Osteocyte (in vitro differentiated cells): ENCODE measurements around the gene TMEM267. TPM values are rescaled to one million over a fixed set of nuclear protein-coding genes. Genes with fewer than 3 reads are reported as not detected.
A peak's percentile ranks its signal among the peaks of the same experiment; 100 is the strongest.

Experiments used
- DNase-seq: peaks from one replicate; pipeline ENCODE4 v3.0.0; 2021; ENCODE audit warnings: mixed read lengths; ENCODE audit not compliant: unreplicated experiment; ENCODE audit errors: extremely low spot score
- H3K27ac Mint-ChIP-seq: one replicate; pipeline ENCODE4 v1.8.0; 2021; ENCODE audit warnings: mild to moderate bottlenecking, mixed read lengths; ENCODE audit not compliant: unreplicated experiment
- H3K27me3 Mint-ChIP-seq: one replicate; pipeline ENCODE4 v1.8.0; 2021; ENCODE audit warnings: mixed read lengths; ENCODE audit not compliant: unreplicated experiment
- H3K36me3 Mint-ChIP-seq: one replicate; pipeline ENCODE4 v1.8.0; 2021; ENCODE audit warnings: mixed read lengths; ENCODE audit not compliant: unreplicated experiment
- H3K4me1 Mint-ChIP-seq: one replicate; pipeline ENCODE4 v1.8.0; 2021; ENCODE audit warnings: mixed read lengths; ENCODE audit not compliant: unreplicated experiment
- H3K4me3 Mint-ChIP-seq: one replicate; pipeline ENCODE4 v1.8.0; 2021; ENCODE audit warnings: mild to moderate bottlenecking, moderate library complexity, mixed read lengths; ENCODE audit not compliant: unreplicated experiment
- H3K9me3 Mint-ChIP-seq: one replicate; pipeline ENCODE4 v1.8.0; 2021; ENCODE audit warnings: mixed read lengths; ENCODE audit not compliant: unreplicated experiment
- total RNA-seq: library from RNA; stranded (reverse); gene quantifications from 2 replicates; pipeline ENCODE4 v1.2.1, GENCODE V29; 2021
- TF ChIP-seq, protein P1 (sequence below): fragments of 200-600 bp; sonication (generic); IDR thresholded peaks from 2 replicates; pipeline ENCODE4 v1.5.0; 2021; ENCODE audit warnings: antibody characterized with exemption, mild to moderate bottlenecking, moderate library complexity

The TMEM267 gene
- total RNA-seq, 1 donor from 2014 or later: 22.5 TPM

GRCh38 chr5:43497311-43498104 lies 13.8 kb upstream of the TMEM267 start:
- Mint-ChIP-seq H3K36me3 (no peaks in the 10 kb centered on the region), H3K27me3 (no peaks in the 10 kb centered on the region), H3K4me3 (no peak overlapping the region), H3K4me1 (no peaks in the 10 kb centered on the region), H3K9me3 (no peaks in the 10 kb centered on the region), H3K27ac (no peak overlapping the region)
- TF ChIP-seq, protein P1, sequence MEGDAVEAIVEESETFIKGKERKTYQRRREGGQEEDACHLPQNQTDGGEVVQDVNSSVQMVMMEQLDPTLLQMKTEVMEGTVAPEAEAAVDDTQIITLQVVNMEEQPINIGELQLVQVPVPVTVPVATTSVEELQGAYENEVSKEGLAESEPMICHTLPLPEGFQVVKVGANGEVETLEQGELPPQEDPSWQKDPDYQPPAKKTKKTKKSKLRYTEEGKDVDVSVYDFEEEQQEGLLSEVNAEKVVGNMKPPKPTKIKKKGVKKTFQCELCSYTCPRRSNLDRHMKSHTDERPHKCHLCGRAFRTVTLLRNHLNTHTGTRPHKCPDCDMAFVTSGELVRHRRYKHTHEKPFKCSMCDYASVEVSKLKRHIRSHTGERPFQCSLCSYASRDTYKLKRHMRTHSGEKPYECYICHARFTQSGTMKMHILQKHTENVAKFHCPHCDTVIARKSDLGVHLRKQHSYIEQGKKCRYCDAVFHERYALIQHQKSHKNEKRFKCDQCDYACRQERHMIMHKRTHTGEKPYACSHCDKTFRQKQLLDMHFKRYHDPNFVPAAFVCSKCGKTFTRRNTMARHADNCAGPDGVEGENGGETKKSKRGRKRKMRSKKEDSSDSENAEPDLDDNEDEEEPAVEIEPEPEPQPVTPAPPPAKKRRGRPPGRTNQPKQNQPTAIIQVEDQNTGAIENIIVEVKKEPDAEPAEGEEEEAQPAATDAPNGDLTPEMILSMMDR: no peak
- DNase-seq: no peak

GRCh38 chr5:43491326-43491725 lies 7.7 kb upstream of the TMEM267 start:
- TF ChIP-seq, protein P1: no peak
- Mint-ChIP-seq H3K27me3 (no peaks in the 10 kb centered on the region), H3K4me3 (no peak overlapping the region), H3K27ac (no peak overlapping the region), H3K36me3 (peaks cover 5% of the 10 kb centered on the region), H3K4me1 (no peaks in the 10 kb centered on the region), H3K9me3 (no peaks in the 10 kb centered on the region)
- DNase-seq: no peak

GRCh38 chr5:43486353-43486752 lies 2.7 kb upstream of the TMEM267 start:
- Mint-ChIP-seq H3K27ac (peak overlapping the region; percentile 17), H3K36me3 (peaks cover 6% of the 10 kb centered on the region), H3K9me3 (no peaks in the 10 kb centered on the region), H3K4me3 (no peak overlapping the region), H3K4me1 (peaks cover 19% of the 10 kb centered on the region), H3K27me3 (no peaks in the 10 kb centered on the region)
- DNase-seq: no peak
- TF ChIP-seq, protein P1: no peak

DNA sequence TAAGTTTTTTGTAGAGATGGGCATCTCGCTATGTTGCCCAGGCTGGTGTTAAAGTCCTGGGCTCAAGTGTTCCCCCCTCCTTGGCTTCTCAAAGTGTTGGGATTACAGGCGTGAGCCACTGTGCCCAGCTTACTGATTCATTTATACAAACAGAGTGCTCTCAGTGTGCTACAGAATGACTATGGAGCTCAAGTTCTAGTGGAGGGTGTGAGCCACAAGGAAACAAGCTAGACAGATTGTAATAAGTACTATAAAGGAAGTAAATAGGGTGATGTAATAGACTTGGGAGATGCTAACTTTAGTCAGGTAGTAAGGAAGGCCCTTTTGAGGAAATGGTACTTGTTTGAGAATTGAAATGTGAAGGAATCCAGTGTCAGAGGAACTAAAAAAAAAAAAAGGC lies 1.7 kb upstream of the TMEM267 start:
- Mint-ChIP-seq H3K27me3 (no peaks in the 10 kb centered on the region), H3K4me1 (peaks cover 20% of the 10 kb centered on the region), H3K27ac (no peak overlapping the region), H3K4me3 (no peak overlapping the region), H3K9me3 (no peaks in the 10 kb centered on the region), H3K36me3 (peaks cover 6% of the 10 kb centered on the region)
- no peak for DNase-seq
- TF ChIP-seq, protein P1: no peak

GRCh38 chr5:43484106-43484849 lies 613 bp upstream of the TMEM267 start:
- no peaks in the 10 kb centered on the region for H3K9me3 Mint-ChIP-seq
- TF ChIP-seq, protein P1: peak; percentile 79
- H3K36me3 Mint-ChIP-seq: peaks cover 6% of the 10 kb centered on the region
- peak overlapping the region; percentile 89 for H3K4me3 Mint-ChIP-seq
- peaks cover 21% of the 10 kb centered on the region for H3K4me1 Mint-ChIP-seq
- H3K27me3 Mint-ChIP-seq: no peaks in the 10 kb centered on the region
- peak; percentile 95 for DNase-seq
- H3K27ac Mint-ChIP-seq: peak overlapping the region; percentile 100
